Esophagus muscularis mucosa (tissue), 3 donors: ENCODE measurements around the gene TUSC2.

Experiments used
- POLR2A ChIP-seq: fragments of 450-650 bp; IDR thresholded peaks from one replicate; pipeline ENCODE4 v1.6.1; 2017; ENCODE audit warnings: antibody characterized with exemption, moderate library complexity, mild to moderate bottlenecking, low read depth
- TF ChIP-seq, protein P1 (sequence below), 3 experiments: fragments of 200-600 bp in 2 of 3; fragments of 450-650 bp in 1 of 3; sonication (generic) in 2 of 3; IDR thresholded peaks; one replicate each; pipeline ENCODE4 v1.5.1; 2017 to 2019; ENCODE audit warnings: antibody characterized with exemption in 3 of 3, mild to moderate bottlenecking in 2 of 3, moderate library complexity in 1 of 3

DNA sequence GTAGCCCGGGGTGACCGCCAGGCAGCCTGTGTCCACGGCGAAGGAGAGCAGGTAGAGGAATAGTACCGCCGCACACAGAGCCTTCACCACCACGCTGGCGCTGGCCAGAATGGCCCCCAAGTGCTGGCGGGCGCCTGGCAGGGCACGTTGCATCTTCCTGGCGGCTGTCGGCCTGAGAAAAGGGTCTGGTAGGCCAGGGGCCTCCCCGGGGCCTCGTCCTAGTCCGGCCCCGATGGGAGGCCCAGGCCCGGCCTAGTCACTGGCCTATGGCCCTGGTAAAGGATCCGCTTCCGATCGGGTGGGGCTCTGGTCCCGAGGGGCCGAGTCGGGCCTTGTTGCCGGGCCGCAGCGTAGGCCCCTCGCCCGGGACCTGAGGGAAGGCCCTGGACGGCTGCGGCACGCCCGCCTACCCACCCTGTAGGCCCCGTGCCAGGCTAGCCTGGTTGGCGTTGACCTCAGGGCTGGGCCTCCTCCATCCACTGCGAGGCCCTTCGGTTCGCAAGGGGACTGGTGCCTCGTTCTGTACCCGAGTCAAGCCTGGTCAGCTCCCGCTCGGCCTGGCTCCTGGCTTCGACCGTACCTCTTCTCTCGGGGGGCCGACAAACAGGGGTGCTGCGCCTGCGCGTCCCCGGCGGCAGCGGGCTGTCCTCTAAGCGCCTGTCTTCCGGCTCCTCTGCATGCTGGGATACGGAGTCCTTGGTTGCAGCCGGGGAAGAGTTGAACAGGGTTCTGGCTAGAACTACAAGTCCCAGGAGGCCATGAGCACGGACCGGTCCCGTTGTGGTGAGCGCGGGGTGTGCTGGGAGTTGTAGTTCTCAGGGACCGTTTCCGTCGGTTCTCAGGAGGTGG lies 31.1 kb upstream of the TUSC2 start, which contains the start of gene TMEM115:
- TF ChIP-seq, protein P1, sequence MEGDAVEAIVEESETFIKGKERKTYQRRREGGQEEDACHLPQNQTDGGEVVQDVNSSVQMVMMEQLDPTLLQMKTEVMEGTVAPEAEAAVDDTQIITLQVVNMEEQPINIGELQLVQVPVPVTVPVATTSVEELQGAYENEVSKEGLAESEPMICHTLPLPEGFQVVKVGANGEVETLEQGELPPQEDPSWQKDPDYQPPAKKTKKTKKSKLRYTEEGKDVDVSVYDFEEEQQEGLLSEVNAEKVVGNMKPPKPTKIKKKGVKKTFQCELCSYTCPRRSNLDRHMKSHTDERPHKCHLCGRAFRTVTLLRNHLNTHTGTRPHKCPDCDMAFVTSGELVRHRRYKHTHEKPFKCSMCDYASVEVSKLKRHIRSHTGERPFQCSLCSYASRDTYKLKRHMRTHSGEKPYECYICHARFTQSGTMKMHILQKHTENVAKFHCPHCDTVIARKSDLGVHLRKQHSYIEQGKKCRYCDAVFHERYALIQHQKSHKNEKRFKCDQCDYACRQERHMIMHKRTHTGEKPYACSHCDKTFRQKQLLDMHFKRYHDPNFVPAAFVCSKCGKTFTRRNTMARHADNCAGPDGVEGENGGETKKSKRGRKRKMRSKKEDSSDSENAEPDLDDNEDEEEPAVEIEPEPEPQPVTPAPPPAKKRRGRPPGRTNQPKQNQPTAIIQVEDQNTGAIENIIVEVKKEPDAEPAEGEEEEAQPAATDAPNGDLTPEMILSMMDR (IDR thresholded peaks at IDR 0.05) = peak in 1 of 3 experiments; percentile 30
- peak; percentile 66 for TF ChIP-seq POLR2A
